Measurements from ENCODE around the gene TUT7.

Gene TUT7

DNA sequence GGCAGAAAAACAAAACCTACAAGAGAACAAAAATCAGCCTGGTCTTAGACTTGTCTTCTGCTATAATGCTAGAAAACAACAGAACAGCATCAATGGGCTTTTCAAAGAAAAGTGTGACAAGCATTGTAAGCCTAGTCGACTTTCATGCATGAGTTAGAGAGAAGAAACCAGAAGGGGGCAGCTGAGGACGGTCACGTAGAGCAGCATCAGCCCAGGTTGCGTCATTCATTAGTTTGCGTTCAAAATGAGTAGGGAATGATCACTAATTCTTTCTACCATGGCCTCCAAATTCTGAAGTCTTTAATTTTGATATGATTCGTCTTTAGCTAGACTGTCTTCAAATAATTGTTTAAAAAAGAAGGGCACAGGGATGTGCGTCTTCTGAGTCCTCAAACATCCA lies 67.2 kb downstream of the TUT7 start:
- DNase-seq (ENCODE audit: low read depth), result peak; percentile 70
- TF ChIP-seq, protein P1, sequence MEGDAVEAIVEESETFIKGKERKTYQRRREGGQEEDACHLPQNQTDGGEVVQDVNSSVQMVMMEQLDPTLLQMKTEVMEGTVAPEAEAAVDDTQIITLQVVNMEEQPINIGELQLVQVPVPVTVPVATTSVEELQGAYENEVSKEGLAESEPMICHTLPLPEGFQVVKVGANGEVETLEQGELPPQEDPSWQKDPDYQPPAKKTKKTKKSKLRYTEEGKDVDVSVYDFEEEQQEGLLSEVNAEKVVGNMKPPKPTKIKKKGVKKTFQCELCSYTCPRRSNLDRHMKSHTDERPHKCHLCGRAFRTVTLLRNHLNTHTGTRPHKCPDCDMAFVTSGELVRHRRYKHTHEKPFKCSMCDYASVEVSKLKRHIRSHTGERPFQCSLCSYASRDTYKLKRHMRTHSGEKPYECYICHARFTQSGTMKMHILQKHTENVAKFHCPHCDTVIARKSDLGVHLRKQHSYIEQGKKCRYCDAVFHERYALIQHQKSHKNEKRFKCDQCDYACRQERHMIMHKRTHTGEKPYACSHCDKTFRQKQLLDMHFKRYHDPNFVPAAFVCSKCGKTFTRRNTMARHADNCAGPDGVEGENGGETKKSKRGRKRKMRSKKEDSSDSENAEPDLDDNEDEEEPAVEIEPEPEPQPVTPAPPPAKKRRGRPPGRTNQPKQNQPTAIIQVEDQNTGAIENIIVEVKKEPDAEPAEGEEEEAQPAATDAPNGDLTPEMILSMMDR (IDR thresholded peaks at IDR 0.05; ENCODE audit: insufficient read depth, low read depth, low read length, missing control alignments), result peak; percentile 39
- H3K4me3 ChIP-seq (ENCODE audit: low read length), result no peak overlapping the region

DNA sequence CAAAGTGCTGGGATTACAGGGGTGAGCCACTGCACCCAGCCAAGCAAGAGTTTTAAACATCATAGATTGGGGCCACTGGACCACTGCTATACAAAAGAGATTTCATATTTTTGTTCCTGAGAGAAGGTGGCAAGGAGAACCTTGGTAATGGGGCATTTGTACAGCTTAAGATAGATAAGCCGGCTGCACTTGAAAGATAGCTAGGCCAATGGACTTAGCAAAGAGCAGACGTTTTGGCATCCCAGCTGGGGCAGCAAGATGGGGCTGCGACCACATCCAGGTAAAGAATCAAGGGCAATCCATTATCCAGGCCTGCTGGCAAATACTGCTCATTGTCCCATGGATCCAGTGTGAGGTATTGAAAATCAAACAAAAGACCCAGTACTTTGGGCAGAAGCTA lies 67.9 kb downstream of the TUT7 start:
- TF ChIP-seq, protein P1 (IDR thresholded peaks at IDR 0.05; ENCODE audit: insufficient read depth, low read depth, low read length, missing control alignments), result no peak
- DNase-seq (ENCODE audit: low read depth), result no peak
- no peak overlapping the region for H3K4me3 ChIP-seq (ENCODE audit: low read length)

DNA sequence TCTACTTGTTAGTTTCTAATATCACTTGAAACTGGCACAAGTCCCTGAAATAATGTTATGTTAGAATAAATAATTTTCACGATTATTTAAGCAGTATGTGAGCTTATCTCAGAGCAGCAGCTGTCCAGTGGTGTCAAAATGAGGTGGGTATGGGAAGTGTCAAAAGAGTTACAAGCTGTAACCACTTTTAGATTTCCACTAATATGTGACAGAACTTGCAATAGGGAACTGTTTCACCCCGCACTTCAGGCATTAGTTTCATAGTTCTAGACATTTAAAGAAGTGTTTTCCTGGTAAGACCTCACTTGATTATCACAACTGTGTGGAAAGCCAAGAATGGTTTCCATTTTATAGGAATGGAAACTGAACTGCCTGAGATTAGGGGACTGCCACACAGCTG lies 68.9 kb downstream of the TUT7 start:
- TF ChIP-seq, protein P1 (IDR thresholded peaks at IDR 0.05; ENCODE audit: insufficient read depth, low read depth, low read length, missing control alignments), result no peak
- no peak for DNase-seq (ENCODE audit: low read depth)
- no peak overlapping the region for H3K4me3 ChIP-seq (ENCODE audit: low read length)

DNA sequence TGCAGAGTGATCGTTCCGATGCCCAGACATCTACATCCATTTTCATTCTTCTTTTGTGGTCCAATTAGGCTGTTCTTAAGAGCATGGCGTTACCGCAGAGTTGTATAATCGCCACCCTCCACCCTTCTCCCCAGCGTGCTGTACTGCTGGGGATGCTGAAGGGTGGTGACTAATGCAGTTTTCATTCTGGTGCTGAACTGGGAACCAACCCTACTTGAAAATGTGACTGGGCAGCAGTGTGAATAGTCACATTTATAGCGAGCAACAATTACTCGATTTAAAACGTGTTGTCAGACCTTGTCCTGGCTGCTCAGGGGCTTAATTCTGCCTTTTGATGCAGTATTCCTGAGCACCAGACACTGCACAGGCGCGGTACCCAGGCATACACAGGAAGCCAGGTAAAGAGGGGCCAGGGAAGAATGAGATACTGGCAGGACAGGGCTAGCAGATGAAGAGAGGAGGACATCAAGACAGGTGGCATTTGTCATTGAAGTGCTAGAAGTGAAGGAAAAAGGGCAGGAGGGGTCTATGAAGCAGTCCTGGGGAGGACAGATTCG lies 71.2 kb downstream of the TUT7 start:
- peak overlapping the region; percentile 78 for H3K4me3 ChIP-seq (ENCODE audit: low read length)
- peak; percentile 94 for DNase-seq (ENCODE audit: low read depth)
- TF ChIP-seq, protein P1 (IDR thresholded peaks at IDR 0.05; ENCODE audit: insufficient read depth, low read depth, low read length, missing control alignments), result no peak

DNA sequence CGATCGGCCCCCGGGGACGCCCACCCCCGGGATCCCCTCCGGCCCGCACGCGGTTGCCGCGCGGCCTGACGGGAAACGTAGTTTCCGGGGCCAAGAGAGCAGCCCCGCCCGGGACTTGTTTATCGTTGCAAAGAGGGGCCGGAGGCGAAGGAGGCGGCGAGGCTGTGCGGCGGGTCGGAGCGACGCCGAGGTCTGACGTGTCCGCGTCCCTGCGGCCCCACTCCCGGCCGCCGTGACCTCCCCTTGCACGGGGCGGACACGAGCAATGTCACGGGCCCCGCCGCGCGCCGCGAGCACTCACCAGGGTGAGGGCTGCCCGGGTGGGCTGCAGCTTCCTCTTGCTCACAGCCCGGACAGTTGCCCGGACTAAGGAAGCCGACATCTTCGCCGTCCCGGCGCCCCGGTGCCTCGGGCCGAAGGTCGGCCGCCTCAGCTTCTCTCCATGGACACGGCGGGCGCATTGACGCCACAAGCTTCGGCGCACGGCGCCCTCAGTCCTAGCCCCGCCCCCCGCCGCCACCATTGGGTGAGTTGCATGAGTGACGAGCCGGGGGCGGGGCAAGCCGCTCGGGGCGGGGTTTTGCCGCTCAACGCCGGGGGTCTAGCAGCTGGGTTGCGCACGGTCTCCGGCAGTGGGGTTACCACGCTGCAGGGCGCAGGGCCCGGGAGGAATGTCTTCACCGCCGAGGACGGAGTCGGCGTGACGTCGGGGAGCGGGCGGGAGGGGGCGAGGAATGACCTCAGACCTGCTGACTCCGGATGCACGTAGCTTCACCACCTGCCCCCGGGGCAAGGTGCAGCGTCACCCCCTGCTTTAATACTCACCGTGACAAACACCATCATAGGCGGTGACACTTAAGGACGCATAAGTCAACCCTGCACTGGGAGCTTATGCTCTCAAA lies 71.9 kb downstream of the TUT7 start, which contains the start of gene ISCA1:
ISCA1 (minus strand) TSS at position 462 of the 902 bp plus-strand sequence; CDS start at position 382, 80 bp downstream.
- TF ChIP-seq, protein P1 (IDR thresholded peaks at IDR 0.05; ENCODE audit: insufficient read depth, low read depth, low read length, missing control alignments), result no peak
- peak within 1 kb of the TSS; percentile 78 for H3K4me3 ChIP-seq (ENCODE audit: low read length)
- peak; percentile 92 for DNase-seq (ENCODE audit: low read depth)

DNA sequence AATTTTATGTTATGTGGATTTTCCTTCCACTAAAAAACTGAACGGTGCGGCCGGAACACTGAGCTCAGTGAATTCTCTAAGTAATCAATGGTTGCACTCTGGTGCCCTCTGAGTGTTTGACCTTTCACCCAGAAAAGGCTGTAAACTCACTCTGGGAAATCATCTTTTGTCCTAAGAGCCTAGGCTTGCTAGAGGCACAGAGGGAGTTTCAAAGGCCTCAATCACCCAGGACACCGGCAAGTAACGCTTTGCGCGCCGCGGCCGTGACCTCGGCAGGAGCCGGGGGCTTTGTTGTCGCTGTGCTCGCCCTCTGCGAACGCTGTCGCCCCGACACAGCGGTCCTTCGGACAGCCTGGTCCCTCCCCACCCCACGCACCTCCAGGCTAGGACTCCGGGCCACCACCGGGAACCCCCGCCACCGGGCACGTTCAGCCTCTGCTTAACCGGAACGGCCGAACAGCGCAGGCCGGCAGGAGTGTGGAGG lies 72.6 kb downstream of the TUT7 start:
- DNase-seq (ENCODE audit: low read depth), result peak; percentile 27
- TF ChIP-seq, protein P1 (IDR thresholded peaks at IDR 0.05; ENCODE audit: insufficient read depth, low read depth, low read length, missing control alignments), result no peak
- peak overlapping the region; percentile 78 for H3K4me3 ChIP-seq (ENCODE audit: low read length)
